ENCODE data around the gene CREG2.

CREG2 gene

DNA sequence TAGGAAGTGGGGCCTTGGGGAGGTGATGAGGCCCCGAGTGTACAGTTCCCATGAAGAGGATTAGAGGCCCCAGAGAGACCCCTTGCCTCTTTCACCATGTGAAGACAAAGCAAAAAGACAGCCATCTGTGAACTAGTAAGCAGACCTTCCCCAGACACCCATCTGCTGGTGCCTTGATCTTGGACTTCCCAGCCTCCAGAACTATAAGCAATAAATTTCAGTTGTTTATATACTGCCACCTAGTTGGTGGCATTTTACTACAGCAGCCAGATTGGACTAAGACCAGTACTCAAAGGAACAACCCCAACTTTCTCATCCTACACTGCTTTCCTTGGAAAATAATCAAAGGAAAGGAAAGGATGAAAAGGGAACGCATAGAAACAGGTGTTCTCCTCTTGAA lies 27.9 kb upstream of the CREG2 start:
- H3K4me3 ChIP-seq (ENCODE audit: low read depth, low read length): no peak overlapping the region
- no peak for DNase-seq (ENCODE audit: low read depth)
- TF ChIP-seq POLR2A (IDR thresholded peaks at IDR 0.05; ENCODE audit: extremely low read depth, insufficient read length) (no peak), CTCF (IDR thresholded peaks at IDR 0.05; ENCODE audit: low read depth, low read length) (no peak), MYC (IDR thresholded peaks at IDR 0.05; ENCODE audit: low read depth, low read length) (no peak)
- TF ChIP-seq, protein P1, sequence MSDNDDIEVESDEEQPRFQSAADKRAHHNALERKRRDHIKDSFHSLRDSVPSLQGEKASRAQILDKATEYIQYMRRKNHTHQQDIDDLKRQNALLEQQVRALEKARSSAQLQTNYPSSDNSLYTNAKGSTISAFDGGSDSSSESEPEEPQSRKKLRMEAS (IDR thresholded peaks at IDR 0.05; ENCODE audit: low read depth, low read length): no peak

- H3K4me3 ChIP-seq (ENCODE audit: low read depth, low read length): no peak overlapping the region
- TF ChIP-seq POLR2A (IDR thresholded peaks at IDR 0.05; ENCODE audit: extremely low read depth, insufficient read length) (no peak), MYC (IDR thresholded peaks at IDR 0.05; ENCODE audit: low read depth, low read length) (no peak), CTCF (IDR thresholded peaks at IDR 0.05; ENCODE audit: low read depth, low read length) (no peak)
- TF ChIP-seq, protein P1 (IDR thresholded peaks at IDR 0.05; ENCODE audit: low read depth, low read length): no peak
- DNase-seq (ENCODE audit: low read depth): no peak
Observed at GRCh38 chr2:101412092-101412694, 24.9 kb upstream of the CREG2 start.

DNA sequence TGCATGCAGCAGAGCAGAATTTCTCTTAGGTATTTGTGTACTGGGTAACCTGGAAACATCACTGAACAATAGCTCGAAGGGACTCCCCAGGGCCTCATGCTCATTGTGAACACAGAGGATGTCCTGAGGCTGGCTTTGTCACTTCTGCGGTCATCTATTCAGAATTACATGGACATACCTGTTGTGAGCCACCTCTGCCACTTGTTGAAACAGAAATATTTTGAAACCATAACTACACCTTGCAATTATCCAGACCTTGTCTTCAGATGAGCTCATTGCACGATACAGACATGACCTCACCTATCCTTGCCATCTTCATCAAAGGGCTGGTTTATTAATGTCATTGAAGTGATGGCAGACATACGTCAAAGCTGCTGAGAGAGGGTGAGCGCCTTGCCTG lies 23.4 kb upstream of the CREG2 start:
- no peak for DNase-seq (ENCODE audit: low read depth)
- no peak overlapping the region for H3K4me3 ChIP-seq (ENCODE audit: low read depth, low read length)
- no peak for TF ChIP-seq MYC (IDR thresholded peaks at IDR 0.05; ENCODE audit: low read depth, low read length)
- no peak for TF ChIP-seq CTCF (IDR thresholded peaks at IDR 0.05; ENCODE audit: low read depth, low read length)
- TF ChIP-seq POLR2A (IDR thresholded peaks at IDR 0.05; ENCODE audit: extremely low read depth, insufficient read length): no peak
- TF ChIP-seq, protein P1 (IDR thresholded peaks at IDR 0.05; ENCODE audit: low read depth, low read length): no peak

- TF ChIP-seq, protein P1 (IDR thresholded peaks at IDR 0.05; ENCODE audit: low read depth, low read length): no peak
- no peak for TF ChIP-seq MYC (IDR thresholded peaks at IDR 0.05; ENCODE audit: low read depth, low read length)
- TF ChIP-seq POLR2A (IDR thresholded peaks at IDR 0.05; ENCODE audit: extremely low read depth, insufficient read length): no peak
- no peak for TF ChIP-seq CTCF (IDR thresholded peaks at IDR 0.05; ENCODE audit: low read depth, low read length)
- H3K4me3 ChIP-seq (ENCODE audit: low read depth, low read length): no peak overlapping the region
- DNase-seq (ENCODE audit: low read depth): no peak
Observed at GRCh38 chr2:101410114-101410513, 22.8 kb upstream of the CREG2 start.

DNA sequence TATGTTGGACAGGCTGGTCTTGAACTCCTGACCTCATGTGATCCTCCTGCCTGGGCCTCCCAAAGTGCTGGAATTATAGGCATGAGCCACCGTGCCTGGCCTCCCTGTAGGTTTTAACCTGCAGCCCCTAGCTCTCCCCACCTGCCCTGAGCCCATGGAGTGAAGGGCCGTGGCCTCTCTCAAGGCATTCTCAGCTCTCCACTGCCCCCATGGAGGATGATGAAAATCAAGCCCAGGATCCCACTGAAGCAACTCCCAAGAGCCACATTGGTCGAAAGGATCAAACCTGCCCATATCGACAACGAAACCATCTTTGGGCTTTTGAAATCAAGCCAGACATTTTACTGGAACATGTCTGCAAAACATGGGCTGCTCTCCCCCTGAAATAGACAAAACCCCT lies 22.4 kb upstream of the CREG2 start:
- no peak overlapping the region for H3K4me3 ChIP-seq (ENCODE audit: low read depth, low read length)
- TF ChIP-seq POLR2A (IDR thresholded peaks at IDR 0.05; ENCODE audit: extremely low read depth, insufficient read length): no peak
- TF ChIP-seq MYC (IDR thresholded peaks at IDR 0.05; ENCODE audit: low read depth, low read length): no peak
- TF ChIP-seq, protein P1 (IDR thresholded peaks at IDR 0.05; ENCODE audit: low read depth, low read length): no peak
- no peak for TF ChIP-seq CTCF (IDR thresholded peaks at IDR 0.05; ENCODE audit: low read depth, low read length)
- DNase-seq (ENCODE audit: low read depth): no peak

All from NB4 (cell line).